Measurements from ENCODE around the gene SMG7. TPM values are rescaled to one million over a fixed set of nuclear protein-coding genes. Genes with fewer than 3 reads are reported as not detected.

Gene SMG7
- total RNA-seq, 4 donors from 2014 or later: 37.8 to 82.1 (median 58.9) TPM

DNA sequence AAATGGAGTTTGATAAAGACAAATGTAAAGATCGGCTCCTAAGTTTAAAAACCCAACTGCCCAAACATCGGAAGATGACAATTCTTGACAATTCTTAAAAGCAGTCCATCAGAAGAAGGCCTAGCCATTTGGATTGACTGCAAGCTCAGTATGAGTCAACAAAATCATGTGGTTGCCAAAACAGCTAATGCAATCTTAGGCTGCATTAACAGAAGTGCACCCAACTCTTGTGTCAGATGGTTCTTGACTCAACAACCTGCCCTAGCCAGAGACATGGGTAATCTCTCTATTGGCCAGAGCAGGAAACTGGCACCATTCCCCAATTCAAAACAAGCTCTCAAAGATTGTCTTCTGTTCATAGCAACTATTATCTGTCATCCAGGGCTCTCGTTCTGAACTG lies 127.8 kb downstream of the SMG7 start:
- Histone ChIP-seq H3K36me3 (no peaks in the 10 kb centered on the region), H3K27ac (no peak overlapping the region), H3K9me3 (no peaks in the 10 kb centered on the region), H3K4me1 (no peaks in the 10 kb centered on the region), H3K4me3 (replicated peaks in 1 of 3) (no peak overlapping the region), H3K27me3 (no peaks in the 10 kb centered on the region)
- DNase-seq: no peak
- 86 to 89% methylated on average over 3 of the region's 3 CpGs for WGBS, 2 donors
- intact Hi-C loops (cut with DNase I): no loop called here
- TF ChIP-seq CTCF (IDR thresholded peaks at IDR 0.05) (no peak), POLR2A (IDR thresholded peaks at IDR 0.05) (no peak)

- 69 to 93% methylated on average over 3 of the region's 3 CpGs for WGBS, 2 donors
- no peaks in the 10 kb centered on the region for H3K4me1 ChIP-seq
- H3K27me3 ChIP-seq: no peaks in the 10 kb centered on the region
- H3K9me3 ChIP-seq: no peaks in the 10 kb centered on the region
- H3K4me3 ChIP-seq (replicated peaks in 1 of 3): no peak overlapping the region
- DNase-seq: no peak
- TF ChIP-seq POLR2A (IDR thresholded peaks at IDR 0.05) (no peak), CTCF (IDR thresholded peaks at IDR 0.05) (no peak)
- H3K36me3 ChIP-seq: no peaks in the 10 kb centered on the region
- H3K27ac ChIP-seq: no peak overlapping the region
- intact Hi-C loops (cut with DNase I): no loop called here
These were observed 128.3 kb downstream of the SMG7 start for GRCh38 chr1:183600634-183601033.

DNA sequence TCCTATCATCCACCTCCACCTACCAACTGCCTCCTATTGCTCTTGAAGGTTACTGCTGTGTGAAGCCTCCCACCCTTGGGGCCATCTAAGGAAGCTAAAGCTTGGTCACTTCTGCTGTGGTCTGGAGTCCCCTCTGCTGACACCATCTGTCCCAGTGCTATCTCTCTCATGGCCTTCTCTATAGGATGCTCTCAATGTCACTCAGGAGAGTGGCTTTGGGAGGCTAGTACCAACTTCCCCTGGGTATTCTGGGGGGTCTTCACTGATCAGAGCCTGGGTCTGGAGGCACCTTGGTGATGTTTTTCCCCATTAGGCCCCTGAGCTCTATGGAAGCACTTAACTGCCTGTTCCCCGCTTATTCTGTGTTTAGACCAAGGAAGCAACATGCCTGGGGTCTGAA lies 130.2 kb downstream of the SMG7 start:
- Histone ChIP-seq H3K36me3 (no peaks in the 10 kb centered on the region), H3K27me3 (no peaks in the 10 kb centered on the region), H3K4me1 (no peaks in the 10 kb centered on the region), H3K4me3 (replicated peaks in 1 of 3) (no peak overlapping the region), H3K27ac (no peak overlapping the region), H3K9me3 (no peaks in the 10 kb centered on the region)
- DNase-seq: no peak
- no peak for TF ChIP-seq CTCF (IDR thresholded peaks at IDR 0.05)
- TF ChIP-seq POLR2A (IDR thresholded peaks at IDR 0.05): no peak
- intact Hi-C loops (cut with DNase I): no loop called here
- WGBS, 2 donors: 100% methylated on average over 1 of the region's 1 CpG

Other genes with a start within 250 kb of the SMG7 start
- 10 to 100 TPM in 2 of 4 donors, 1 to 10 TPM in 2; 7.6 to 39.5 (median 17.3) TPM for gene NMNAT2, start 54.1 kb upstream of the SMG7 start, total RNA-seq
- gene NCF2, start 118.0 kb downstream of the SMG7 start, total RNA-seq: 1 to 10 TPM; 3.5 to 9.8 (median 4.5) TPM
- 100 to 1,000 TPM in 2 of 4 donors, 10 to 100 TPM in 2; 70.5 to 158 (median 95.7) TPM for gene ARPC5, start 163.3 kb downstream of the SMG7 start, total RNA-seq
- gene APOBEC4, start 180.8 kb downstream of the SMG7 start, total RNA-seq: not detected